ENCODE measurements around the gene PRR3.
A peak's percentile ranks its signal among the peaks of the same experiment; 100 is the strongest.

PRR3 gene

DNA sequence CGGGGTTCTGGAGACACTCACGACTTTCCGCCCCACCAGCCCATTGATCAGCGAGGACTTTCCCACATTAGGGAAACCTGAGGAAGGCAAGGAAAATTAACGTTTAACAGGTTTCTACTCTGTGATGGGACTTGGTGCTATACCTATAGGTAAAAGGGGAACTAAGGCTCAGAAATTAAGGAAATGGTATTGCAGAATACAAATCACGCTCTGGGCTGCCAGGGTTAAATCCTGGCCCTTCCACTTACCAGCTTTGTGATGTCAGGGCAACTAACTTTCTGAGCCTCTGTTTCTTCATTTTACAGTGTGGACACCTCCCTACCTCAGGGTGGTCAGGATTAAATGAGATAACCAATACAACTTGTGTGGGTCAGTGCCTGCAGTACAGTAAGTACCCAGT, 9.6 kb upstream of the PRR3 start:
- H3K27ac ChIP-seq, result no peak overlapping the region
- TF ChIP-seq, protein P1, sequence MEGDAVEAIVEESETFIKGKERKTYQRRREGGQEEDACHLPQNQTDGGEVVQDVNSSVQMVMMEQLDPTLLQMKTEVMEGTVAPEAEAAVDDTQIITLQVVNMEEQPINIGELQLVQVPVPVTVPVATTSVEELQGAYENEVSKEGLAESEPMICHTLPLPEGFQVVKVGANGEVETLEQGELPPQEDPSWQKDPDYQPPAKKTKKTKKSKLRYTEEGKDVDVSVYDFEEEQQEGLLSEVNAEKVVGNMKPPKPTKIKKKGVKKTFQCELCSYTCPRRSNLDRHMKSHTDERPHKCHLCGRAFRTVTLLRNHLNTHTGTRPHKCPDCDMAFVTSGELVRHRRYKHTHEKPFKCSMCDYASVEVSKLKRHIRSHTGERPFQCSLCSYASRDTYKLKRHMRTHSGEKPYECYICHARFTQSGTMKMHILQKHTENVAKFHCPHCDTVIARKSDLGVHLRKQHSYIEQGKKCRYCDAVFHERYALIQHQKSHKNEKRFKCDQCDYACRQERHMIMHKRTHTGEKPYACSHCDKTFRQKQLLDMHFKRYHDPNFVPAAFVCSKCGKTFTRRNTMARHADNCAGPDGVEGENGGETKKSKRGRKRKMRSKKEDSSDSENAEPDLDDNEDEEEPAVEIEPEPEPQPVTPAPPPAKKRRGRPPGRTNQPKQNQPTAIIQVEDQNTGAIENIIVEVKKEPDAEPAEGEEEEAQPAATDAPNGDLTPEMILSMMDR (conservative IDR thresholded peaks at IDR 0.05), result no peak
- TF ChIP-seq ZFX (IDR thresholded peaks at IDR 0.05), result no peak

DNA sequence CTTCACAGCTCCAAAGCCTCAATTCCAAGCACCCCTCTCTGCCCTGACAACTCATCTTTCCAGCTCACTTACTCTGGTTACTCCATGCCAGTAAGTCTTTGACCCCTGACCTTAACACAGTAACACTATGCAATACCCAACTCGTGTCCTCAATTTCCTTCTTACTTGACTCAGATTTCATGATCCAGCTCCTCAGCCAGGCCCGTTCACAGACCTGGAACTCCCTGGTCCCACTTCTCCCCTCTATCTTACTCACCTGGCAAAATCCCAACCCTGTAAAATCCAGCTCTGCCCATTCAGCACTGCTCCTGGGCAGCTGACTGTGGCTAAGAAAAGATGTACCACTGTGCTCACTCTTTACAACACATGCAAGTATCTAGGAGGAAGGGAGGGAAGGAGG, 8.7 kb upstream of the PRR3 start:
- H3K27ac ChIP-seq, result no peak overlapping the region
- TF ChIP-seq ZFX (IDR thresholded peaks at IDR 0.05), result no peak
- TF ChIP-seq, protein P1 (conservative IDR thresholded peaks at IDR 0.05), result no peak

DNA sequence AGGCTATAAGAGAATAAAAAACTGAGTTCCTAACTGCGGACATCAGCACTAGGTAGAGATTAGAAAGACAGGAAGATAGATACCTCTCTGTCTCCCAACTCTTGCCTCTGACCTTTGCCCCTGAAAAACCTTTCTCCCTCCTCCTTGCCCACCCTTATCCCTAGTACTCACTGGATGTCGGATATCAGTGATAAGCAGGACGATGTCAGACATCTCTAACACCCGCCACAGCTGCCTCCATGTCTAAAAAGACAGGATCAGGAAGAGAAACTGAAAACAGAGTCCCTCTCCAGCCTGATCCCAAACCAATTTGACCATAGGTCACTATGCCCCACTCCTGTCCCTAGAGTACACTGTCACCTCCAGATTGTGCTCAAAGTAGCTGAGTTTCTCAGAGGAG, 2.7 kb upstream of the PRR3 start:
- TF ChIP-seq, protein P1 (conservative IDR thresholded peaks at IDR 0.05), result no peak
- no peak for TF ChIP-seq ZFX (IDR thresholded peaks at IDR 0.05)
- no peak overlapping the region for H3K27ac ChIP-seq

DNA sequence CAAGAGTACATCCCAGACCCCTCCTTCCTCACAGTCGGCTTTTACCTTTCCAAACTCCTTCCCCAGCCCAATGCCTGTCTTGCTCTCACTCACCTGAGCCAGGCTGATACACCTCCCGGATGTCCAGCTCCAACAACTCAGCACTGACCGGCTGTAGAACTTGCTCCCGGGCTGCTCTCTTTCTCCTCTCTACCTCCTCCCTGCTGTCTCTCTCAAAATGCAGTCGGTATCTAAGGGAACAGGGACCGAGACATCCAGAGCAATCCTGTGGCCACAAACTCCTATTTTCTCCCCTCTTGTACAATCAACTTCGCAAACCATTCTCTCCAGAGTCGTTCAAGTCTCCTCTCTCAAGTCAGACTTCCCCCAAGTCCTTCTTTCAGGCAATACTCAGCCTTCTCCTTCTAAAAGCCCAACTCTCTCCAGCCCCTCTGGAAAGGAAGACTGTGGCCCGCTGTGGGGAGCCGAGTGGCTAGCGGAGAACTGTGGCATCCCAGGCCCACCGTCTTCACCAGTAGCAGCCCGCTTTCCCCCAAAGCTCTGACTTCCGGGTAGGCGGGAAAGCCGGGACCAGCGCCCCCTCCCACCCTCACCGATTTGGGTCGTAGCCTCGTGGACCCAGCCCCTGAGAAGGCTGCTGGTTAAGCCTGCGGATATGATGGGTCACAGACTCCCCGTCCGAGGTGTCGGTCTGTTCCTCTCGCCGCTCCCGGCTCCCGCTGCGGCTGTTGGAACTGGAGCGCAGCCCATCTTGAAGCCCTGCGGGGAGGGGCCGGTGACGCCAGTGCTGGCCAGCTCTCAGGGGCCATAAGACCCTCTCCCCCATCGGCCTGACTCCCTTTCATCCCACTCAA, 1.9 kb upstream of the PRR3 start:
- no peak for TF ChIP-seq ZFX (IDR thresholded peaks at IDR 0.05)
- TF ChIP-seq, protein P1 (conservative IDR thresholded peaks at IDR 0.05), result no peak
- H3K27ac ChIP-seq, result peak overlapping the region; percentile 97

DNA sequence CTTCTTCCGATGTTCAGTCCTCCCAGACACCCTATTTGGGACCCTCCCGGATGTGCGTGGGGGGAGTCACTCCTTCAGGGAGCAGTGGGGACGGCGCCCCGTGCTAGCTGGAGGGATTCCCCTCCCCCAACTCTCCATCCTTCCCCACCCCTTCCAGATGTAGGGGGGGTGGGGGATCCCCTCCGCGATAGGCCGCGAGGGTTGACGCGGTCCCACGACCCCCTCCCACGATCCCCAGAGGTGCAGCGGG, 1.4 kb upstream of the PRR3 start:
- H3K27ac ChIP-seq, result peak overlapping the region; percentile 97
- TF ChIP-seq, protein P1 (conservative IDR thresholded peaks at IDR 0.05), result no peak
- no peak for TF ChIP-seq ZFX (IDR thresholded peaks at IDR 0.05)

DNA sequence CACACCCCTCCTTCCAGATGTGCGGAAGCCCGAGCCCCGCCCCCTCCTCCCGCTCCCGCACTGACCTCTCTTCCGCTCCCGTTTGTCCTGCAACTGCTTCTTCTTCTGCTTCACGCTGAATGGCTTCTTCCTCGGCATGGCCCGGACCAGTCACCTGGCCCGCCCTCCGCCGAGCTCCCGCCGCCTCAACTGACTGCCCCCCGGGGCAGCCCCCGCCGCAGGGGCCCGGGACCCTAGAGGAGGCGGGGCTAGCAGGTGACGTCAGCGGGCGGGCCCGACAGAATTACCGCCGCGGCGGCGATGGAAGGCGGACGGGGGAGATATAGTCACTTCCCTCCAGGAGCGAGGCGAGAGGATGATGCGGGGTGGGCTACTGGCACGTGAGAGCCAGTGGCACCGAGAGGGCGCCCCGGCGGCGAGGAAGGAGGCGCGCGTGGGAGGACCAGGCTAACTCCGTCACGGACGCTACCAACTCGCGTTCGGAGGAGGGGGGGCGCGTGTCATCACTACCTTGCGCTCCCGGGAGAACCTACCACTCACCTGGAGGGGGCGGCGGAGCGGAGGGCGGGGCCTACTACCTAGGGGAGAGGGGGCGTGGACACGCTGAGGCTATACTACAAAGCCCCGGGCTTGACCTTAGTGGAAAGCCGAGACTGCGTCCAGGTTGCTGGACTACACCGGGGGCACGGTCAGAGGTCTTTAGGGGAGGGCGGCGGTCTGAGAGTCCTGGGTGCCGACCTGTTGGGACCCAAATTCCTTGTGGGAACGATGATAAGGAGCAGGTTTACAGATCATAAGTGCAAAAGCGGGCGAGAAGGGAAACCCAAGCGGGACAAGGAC, 809 bp upstream of the PRR3 start, which contains the start of gene GNL1:
Gene GNL1, minus strand, starts transcription at position 424 of the 840 bp plus-strand sequence. Its CDS starts 286 bp downstream, at position 138.
- peak within 1 kb of the TSS; percentile 97 for H3K27ac ChIP-seq
- no peak for TF ChIP-seq ZFX (IDR thresholded peaks at IDR 0.05)
- TF ChIP-seq, protein P1 (conservative IDR thresholded peaks at IDR 0.05), result no peak

DNA sequence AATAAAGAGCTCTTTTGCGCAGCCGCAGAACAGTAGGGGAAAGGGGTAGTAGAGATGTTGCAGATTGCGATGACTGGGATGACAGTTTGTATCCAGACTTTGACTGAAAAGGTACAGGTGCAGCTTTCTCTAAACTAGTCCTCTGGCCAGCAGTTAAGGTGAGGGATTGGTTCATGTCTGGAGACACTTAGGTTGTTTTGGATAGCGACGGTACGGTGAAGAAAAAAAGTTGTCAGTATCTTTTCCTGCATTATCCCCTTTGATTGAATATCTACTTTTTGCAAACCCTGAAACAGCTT, 537 bp downstream of the PRR3 start:
- TF ChIP-seq, protein P1 (conservative IDR thresholded peaks at IDR 0.05), result no peak
- no peak for TF ChIP-seq ZFX (IDR thresholded peaks at IDR 0.05)
- peak overlapping the region; percentile 97 for H3K27ac ChIP-seq
